Measurements from ENCODE around the gene FCHSD2.
A peak's percentile ranks its signal among the peaks of the same experiment; 100 is the strongest.
"Not testable (repeated sequence)": the region's sequence is repeated elsewhere in the genome, so short reads cannot be mapped to it uniquely, and the experiment has no call there.

Gene FCHSD2

DNA sequence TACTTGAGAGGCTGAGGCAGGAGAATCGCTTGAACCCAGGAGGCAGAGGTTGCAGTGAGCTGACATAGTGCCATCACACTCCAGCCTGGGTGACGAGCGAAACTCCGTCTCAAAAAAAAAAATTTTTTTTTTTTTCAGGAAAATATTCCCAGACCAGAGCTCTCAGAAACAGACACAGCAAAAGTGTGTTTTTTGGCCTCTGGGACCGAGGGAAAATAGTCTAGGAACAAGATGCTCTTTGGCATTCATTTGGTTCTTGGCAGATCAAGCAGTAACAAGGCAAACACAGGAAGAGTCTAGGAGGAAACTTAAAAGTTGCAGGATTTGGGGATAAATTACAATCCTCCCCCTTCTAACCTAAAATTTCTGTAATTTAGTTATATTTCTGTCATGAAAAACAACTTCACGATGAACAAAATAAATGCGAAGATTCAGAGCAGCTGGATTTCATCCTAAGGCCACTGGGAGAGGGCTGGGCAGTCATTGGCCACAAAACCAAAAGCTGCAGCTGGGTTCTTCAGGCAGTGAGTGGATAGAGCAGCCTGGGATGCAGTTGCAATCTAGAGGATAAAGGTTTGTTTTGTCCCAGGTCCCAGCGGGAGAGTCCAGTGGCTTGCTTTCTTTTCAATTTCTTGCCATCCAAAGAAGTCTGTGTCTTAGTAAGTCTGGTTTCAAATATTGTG, 308.2 kb downstream of the FCHSD2 start:
- no peak for DNase-seq (ENCODE audit: low spot score)

DNA sequence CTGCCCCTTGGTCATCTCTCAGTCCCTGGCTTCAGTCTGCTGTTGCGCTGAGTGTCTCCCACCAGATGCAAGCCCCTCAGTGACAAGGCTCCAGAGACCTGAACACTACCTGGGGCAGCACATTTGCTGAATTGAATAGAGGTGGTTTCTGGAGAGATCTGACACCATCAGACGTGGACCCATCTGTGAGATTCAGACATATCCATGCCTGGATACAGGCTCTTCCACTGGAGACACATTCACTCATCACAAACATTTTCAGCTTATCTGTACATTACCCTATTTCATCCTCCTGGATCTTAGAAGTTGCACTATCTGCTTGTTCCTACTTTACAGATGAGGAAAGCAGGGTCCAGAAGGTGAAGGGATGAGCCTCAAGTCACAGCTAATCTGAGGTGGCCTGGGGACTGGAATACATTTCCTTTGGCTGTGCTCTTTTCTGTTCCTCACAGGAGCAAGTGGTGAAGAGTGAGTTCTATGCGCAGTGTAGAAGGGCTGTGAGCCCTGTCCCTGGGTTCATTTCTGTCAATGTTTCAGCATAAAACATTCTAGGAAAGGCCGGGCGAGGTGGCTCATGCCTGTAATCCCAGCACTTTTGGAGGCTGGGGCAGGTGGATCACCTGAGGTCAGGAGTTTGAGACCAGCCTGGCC, 308.9 kb downstream of the FCHSD2 start:
- no peak for DNase-seq (ENCODE audit: low spot score)

DNA sequence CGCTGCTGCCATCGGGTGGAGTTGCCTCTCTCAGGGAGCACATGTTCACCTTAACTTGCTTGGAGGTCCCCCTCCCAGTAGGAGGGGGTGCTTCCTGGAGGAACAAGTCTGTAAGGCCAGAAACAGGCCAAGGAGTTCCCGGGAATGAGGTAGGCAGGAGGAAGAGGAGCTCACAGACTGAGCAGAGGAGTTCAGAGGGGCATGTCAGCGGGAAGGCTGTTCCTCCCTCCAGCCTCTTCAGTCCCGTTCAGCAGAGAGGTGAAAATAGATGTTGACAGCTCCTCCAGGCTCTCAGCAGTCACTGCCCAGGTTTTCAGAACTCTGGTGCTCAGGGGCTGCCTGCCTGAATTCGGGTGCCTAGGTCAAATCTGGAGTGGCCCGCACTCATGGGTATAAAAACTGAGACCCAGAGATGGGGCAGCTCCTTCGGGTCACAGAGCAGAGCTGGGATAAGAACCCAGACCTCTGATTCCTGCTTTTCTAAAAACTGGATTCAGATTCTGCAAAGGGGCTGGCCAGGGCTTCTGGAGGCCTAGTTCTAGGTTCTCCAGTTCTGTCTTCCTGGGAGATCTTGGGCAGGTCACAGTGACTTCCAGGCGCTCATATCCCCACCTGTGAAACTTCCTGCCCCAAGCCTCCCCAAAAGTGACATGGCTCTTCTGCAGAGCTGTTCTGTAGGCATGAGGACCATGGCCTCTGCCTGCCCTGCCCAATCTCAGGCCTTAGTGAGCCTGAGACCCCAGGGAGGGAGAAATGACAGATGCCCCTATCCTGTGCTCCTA, 309.6 kb downstream of the FCHSD2 start:
- DNase-seq (ENCODE audit: low spot score), result no peak

DNA sequence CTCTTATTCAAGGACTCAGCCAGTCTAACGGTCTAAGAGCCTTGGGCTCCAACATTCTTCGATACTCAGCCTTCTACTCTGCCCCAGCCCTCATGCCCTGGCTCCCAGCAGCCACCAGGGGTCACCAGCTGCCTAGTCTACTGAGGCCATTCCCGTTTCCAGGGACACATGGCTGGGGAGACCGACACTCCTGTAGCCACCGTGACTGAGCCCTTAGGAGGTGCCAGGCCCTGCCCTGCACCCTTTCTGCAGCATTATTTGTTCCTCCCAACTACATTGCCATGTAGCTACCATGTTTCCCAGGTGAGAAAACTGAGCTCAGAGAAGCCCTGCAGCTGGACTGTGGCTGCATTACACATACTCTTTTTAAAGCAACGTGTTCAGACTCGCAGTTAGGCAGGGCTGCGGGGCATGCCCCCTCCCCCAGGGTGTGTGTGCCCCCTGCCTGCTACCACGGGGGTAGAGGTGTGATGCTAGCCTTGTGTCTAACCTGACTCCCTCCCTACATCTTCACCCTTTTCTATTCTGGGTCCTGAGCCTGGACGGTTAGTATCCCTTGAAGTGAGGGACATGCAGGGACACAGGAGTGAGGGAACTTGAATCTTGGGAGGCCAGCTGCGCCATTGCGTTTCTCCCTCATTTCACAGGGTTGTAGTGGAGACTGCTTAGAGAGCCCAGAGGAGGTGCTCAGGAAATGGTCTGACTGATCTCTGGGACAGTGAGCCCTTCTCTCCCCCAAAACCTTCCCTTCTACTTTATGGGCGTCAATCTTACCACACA, 310.4 kb downstream of the FCHSD2 start:
- peak; percentile 66 for DNase-seq (ENCODE audit: low spot score)

DNA sequence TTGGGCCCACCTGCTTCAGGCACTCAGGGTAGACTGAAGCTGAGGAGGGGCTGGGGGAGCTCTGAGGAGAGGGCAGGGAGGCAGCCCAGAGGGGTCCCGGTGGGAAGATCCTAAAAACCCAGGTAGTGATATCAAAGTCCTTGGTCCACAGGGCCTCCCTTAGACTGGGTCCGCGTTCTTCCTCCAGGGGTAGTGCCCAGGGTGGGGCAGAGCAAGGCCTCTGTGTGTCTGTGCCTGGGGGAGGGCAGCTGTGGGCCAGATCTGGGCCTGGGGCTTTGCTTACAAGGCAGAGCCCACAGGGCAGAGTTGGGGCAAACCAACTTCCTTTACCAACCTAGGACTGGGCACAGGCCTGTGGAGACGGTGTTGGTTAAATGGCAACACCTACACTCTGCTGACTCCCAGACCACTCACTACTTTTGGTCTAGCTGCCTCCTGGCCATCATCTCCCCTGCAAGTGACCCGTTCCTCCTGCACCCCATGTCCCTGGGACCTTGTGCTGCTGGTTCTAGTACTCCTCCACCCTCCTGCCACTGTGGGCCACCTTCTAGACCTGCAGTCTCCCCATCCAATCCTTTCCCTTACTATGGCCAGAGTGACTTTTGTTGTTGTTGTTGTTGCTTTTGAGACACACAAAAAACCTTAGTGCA, 312.1 kb downstream of the FCHSD2 start:
- DNase-seq (ENCODE audit: low spot score), result no peak

DNA sequence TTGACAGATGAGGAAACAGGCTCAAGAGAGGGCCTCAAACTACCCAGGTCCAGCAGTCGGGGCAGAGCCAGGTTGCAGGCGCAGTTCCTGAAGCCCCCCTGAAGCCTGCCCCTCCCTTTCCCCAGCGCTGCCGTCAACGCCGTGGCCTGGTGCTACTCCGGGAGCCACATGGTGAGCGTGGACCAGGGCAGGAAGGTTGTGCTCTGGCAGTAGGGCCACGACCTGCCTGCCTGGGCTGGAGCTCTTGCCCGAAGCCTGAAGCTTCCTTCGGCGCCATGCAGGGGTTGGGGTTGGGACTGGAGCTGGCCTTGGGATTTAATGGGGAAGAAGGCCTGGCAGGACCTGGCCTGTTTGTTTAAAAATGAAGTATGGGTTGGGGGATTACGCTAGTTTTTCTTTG, 312.9 kb downstream of the FCHSD2 start:
- DNase-seq (ENCODE audit: low spot score), result no peak

DNA sequence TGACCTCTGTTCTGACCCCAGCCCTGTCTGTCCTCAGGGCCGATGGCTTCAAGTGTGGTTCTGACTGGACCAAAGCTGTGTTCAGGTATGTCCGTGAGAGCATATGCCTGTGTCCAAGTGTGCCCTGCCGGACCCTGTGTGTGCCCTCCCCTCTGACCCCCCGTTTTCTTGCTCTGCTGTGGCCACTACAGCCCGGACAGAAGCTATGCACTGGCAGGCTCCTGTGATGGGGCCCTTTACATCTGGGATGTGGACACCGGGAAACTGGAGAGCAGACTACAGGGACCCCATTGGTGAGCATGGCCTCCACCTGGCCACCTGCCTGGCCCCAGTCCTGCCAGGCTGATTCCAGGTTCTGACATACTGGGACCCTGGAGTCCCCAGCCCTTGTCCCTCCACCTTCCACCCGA, 313.4 kb downstream of the FCHSD2 start:
- no peak for DNase-seq (ENCODE audit: low spot score)

DNA sequence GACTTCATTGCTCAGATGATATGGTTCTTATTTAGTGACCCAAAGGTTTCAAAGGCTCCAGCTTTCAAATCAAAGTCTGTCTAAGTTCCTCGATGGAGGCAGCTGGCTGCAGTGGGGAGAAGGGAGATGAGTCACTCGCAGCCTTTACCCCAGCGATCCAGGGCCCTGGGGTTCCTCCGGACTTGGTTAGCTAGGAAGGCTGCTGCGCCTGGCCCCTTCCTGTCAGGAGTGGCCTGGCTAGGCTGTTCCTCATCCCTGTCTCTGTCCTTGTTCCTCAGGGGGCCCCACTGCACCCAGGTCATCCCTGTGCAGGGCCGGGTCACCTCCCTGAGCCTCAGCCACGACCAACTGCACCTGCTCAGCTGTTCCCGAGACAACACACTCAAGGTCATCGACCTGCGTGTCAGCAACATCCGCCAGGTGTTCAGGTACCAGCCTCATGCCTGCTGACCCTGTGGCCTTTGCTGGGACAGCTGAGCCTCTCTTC, 314.0 kb downstream of the FCHSD2 start:
- no peak for DNase-seq (ENCODE audit: low spot score)

DNA sequence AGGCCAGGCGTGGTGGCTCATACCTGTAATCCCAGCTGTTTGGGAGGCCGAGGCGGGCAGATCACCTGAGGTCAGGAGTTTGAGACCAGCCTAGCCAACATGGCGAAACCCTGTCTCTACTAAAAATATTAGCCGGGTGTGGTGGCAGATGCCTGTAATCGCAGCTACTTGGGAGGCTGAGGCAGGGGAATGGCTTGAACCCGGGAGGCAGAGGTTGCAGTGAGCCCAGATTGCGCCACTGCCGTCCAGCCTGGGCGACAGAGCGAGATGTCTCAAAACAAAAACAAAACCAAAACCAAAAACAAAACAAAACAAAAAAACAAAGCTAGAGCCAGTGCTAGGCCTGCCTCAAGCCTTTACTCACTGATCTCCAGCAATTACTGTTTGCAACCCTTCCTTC, 314.5 kb downstream of the FCHSD2 start:
- DNase-seq (ENCODE audit: low spot score), result not testable (repeated sequence)

DNA sequence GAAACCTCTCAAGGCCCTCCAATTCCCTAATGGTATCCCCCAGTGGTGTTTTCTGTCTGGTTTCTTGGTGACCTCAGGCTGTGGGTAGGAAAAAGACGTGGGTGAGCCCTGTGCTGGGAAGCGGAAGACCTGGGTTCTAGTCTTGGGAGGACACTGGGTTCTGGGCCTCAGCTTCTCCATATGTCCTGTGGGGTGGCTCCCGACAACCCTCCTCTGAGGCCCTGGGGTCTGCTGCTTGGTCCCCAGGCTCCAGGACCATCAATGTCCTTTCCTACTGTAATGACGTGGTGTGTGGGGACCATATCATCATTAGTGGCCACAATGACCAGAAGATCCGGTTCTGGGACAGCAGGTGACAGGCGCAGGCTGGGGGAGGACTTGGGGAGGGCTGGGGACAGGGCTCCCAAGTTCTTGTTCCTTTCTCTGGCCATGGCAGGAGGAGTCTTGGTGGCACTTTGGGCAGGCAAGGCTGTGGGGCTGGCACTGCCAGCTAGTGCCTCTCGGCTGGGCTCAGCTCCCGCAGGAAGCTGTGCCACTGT, 315.1 kb downstream of the FCHSD2 start:
- no peak for DNase-seq (ENCODE audit: low spot score)

DNA sequence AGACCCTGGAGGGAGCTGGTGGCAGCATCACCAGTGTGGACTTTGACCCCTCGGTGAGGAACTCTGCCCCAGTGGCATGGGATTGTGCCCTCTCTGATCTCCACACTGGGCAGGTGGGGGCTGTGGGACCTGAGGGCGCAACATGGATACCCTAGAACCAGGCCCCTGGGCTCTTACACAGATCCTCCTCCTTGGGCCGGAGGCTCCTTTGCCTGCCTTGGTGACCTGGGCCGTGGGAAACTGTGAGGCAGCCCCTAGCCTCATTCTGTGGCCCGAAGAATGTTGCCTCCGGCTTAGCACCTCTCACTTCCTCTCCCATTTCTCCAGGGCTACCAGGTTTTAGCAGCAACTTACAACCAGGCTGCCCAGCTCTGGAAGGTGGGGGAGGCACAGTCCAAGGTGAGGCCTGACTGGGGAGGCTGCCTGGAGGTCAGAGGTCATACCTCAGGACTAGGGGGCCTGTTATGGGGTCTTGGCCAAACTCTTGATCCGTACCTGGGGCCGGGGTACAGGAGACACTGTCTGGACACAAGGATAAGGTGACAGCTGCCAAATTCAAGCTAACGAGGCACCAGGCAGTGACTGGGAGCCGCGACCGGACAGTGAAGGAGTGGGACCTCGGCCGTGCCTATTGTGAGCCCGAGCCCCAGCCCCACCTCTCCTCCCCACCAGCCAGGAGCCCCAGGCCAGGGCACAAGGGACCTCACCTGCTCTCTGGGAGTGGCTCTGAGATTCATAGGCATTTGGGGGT, 315.8 kb downstream of the FCHSD2 start:
- DNase-seq (ENCODE audit: low spot score), result no peak

DNA sequence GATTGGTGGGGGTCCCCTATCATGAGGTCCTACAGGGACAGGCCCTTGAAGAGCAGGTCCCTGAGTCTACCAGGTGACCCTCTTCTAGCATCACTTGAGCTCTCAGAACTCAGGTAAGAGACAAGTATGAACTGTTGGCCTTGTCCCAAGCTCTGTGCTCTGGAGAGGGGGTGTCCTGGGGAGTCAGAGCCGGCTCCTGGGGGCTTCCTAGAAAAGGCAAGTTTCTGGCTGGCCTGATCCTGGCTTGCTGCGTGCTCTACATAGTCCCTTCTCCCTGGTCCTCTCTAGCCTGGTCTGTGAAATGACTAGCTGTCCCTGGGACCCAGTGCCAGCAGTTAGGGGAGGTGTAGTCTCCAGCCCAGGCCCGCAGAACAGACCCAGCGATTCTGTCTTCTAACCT, 316.5 kb downstream of the FCHSD2 start:
- DNase-seq (ENCODE audit: low spot score), result no peak

DNA sequence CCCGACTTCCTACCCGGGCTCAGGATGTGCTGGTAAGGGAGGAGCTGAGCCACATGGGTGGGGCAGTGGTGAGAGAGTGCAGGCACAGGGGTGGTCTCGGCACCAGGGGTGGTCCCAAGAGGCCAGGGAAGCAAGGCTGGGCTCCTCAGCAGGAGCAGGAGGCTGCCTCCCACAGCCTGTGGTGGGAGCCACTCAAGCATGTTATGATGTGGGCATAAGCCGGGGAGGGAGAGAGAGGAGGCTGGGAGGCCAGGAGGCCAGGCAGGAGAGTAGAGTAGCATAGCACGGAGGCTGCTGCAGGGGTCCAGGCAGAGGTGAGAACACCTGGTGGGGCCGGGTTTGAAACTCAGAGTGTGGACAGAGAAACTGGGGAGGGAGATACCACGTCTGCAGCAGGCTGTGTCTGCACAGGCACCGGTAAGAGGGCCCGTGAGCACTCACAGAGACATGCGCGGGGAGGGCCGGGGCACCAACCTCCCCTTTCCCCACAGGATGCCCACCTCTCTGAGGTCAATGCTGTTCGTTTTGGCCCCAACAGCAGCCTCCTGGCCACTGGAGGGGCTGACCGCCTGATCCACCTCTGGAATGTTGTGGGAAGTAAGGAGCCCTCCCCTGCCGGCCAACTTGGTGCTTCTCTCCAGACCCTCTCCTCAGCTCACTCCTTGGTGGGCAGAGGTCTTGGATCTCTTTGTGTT, 317.2 kb downstream of the FCHSD2 start:
- DNase-seq (ENCODE audit: low spot score), result no peak

DNA sequence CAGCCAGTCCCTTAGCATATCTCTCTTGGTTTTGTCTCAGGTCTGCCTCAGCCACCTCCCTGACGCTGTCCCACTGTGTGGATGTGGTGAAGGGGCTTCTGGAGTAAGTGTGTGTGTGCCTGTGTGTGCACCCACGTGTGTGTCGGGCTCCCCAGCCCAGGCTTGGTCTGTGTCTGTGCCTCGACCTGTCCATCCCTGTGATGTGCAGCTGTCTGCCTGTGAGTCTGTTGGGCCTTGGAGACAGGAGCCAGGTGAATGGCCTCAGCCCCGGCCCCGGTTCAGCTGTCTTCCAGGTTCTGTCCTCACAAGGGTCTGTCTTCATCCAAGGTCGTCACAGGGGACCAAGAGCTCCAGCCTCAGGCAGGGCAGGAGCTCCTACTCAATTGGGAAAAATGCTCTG, 318.1 kb downstream of the FCHSD2 start:
- no peak for DNase-seq (ENCODE audit: low spot score)

DNA sequence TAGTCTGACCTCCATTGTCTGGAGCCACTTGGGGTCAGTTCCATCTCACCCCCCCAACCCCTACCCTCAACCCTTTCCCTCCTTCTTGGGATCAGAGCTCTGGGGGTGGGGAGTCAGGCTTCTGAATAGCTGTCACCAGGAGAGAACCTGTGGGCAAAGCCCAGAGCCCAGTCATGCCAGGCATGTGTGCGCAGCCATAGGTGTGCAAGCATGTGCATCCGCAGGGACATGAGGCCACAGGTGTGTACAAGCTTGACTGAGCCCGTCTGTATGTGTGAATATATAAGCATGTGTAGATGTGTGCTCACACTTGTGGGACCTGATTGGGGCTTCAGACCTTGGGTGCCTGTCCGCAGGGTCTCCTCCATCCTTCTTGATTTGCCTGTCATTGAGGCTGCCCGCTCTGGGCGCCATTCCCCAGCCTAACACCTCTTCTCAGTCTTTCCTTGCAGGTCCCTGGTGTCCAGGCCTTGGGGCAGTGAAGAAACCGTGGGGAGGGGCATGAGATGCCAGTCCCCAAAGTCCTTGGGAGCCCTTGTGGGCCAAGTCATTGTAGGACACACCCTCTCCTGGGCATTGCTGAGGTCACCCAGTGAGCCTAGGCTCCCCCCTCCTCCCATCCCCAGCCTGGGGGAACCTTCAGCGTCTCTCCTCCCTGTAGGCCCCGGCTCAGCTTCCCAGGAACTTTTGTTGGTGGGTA, 318.9 kb downstream of the FCHSD2 start:
- DNase-seq (ENCODE audit: low spot score), result no peak

DNA sequence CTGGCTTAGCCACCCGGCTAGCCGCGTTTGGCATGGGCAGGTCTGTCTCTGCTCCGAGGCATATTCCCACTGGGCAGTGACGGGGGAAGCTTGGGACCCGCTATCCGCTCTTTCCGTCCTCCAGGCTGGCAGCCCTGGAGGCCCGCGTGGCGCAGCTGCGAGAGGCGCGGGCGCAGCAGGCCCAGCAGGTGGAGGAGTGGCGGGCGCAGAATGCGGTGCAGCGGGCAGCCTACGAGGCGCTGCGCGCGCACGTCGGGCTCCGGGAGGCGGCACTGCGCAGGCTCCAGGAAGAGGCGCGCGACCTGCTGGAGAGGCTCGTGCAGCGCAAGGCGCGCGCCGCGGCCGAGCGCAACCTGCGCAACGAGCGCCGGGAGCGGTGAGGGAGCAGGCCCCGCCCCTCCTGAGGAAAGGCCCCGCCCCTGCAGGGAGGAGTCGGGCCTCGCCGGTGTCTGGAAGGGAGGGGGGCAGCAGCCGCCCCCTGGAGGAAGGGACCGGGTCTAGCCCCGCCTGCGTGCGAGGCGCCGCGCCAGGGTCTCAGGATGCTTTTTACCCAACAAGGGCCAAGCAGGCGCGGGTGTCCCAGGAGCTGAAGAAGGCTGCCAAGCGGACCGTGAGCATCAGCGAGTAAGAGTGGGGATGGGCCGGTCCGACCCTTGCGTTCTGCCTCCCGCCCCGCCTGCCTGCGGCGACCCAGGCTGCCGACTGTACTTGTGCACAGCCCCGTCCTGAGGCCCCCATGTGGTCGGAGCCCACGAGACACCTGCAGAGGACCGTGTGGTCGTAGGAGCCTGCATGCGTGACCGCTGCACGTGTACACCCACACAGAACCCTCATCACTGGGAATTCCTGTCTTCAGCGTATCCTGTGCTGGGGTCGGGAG, 320.0 kb downstream of the FCHSD2 start:
- DNase-seq (ENCODE audit: low spot score), result peak; percentile 87

DNA sequence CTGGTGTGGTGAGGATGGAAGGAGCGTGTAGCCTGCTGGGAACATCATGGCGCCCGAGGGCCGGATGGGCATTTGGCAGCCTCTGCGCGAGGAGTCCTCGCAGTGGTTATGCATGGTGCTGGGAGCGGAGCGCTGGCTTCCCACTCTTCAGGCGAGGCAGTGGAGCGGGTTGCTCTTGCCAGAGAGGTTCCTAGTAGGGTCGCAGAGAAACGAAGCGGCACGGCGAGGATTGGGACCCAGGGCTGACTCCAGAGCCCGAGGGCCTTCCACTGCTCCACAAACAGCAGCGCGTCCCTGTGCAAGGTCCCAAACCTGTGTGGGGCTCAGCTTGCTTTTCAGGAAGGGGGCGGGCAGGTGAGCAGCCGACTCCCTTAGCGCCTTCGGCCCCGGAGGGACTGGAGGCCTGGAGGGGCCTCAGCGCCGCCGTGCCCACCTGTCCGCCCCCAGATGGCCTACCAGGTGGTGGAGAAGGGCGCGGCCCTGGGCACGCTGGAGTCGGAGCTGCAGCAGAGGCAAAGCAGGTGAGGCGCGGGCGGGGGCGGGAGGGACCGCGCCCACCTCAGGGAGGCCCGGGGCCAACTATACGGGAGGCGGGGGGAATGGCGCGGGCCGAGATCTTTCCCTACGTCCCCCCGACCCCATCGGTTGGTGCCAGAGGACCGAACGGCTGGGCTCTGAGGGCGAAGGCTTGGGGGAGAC, 320.7 kb downstream of the FCHSD2 start:
- DNase-seq (ENCODE audit: low spot score), result peak; percentile 12
